GM19467 (cell line): ENCODE data around the gene DLX1.
A peak's percentile ranks its signal among the peaks of the same experiment; 100 is the strongest.
"Not testable (repeated sequence)": the region's sequence is repeated elsewhere in the genome, so short reads cannot be mapped to it uniquely, and the experiment has no call there.

Experiments used
- ATAC-seq: cut with Tn5 transposase; IDR thresholded peaks from one replicate; pipeline ENCODE4 v1.9.1; 2021; ENCODE audit warnings: mild to moderate bottlenecking, moderate library complexity; ENCODE audit not compliant: unreplicated experiment

Gene DLX1

DNA sequence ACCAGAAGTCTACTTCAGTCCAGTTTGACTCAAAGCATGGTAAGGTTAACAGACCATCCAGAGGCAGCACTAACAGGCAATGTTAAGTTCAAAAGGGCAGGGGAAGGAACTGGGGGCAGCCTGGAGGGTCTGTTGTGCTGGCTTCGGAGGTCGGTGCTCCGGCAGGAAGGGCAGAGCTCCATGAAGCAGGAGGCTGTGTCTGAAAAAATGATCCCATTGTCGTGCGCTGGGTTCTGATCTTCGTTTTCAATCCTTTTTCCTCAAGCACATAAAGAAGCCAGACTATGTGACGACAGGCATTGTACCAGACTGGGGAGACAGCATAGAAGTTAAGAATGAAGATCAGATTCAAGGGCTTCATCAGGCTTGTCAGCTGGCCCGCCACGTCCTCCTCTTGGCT lies 21.9 kb upstream of the DLX1 start:
- ATAC-seq = no peak

DNA sequence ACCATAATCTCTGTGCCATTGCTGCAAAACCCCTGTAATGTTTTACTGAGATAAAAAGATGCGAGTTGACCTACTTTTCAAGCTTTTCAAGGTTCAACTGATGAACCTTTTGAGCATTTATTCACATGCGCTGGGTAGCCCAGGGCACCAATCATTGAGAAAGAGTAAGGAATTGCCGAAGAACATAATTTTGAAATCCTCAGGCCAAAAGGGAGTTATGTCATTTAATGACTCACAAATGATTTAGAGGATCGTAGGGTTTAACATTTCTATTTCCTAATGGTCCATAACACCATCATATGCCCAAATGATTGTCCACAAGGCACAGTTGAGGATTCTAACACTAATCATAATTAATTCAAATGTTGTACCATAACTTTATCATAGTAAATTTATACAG lies 20.2 kb upstream of the DLX1 start:
- ATAC-seq = no peak

DNA sequence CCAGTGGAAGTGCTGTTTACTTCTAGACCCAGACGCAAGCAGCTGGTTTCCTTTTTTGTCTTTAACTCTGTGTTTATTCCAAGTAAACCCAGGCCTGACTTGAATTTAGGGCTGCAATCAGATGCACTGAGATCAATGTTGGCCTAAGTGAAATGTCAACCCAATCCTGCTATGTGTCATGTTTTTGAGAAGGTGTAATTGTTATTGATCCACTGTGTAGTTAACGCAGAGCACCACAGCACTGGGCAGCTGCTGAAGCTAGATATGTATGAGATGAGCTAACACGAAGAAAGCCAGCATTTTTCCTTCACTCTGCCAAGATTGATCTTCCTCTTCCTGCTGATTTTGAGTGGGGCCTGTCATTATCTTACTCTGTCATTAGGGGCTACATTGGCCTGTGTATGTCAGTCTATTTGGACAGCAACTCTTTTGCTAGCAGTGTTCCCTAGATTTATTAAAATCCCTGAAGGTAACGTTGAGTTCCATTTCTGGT lies 18.9 kb upstream of the DLX1 start:
- no peak for ATAC-seq

DNA sequence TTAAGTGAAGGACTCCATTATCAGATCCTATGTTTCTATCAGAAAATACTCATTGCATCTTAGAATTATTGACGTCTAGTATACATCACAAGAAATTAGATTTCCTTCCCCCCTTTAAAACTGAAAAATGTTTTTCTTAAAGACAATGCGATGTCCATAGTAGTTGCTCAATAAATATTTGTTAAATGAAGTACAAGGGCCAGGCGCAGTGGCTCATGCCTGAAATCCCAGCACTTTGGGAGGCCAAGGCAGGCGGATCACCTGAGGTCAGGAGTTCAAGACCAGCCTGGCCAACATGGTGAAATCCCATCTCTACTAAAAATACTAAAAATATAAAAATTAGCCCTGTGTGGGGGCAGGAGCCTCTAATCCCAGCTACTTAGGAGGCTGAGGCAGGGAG lies 17.4 kb upstream of the DLX1 start:
- not testable (repeated sequence) for ATAC-seq

DNA sequence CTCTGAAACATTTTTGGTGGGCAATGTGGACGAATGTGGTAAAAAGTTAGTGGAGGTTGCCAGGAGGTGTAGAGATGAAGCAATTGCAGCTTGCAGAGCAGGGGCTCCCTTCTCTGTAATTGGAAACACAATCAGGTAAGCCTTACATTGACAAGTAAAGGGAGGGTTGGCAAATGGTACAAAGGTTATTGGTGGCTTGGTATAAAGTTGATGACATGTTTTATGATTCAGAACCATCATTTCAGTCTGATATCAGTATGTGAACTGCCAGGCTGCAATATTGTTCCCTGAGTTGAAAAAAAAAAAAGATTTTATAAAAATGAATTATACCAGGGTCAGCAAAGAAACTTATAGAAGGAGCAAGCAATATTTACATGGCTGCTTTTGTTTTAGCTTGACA lies 14.4 kb upstream of the DLX1 start:
- no peak for ATAC-seq

DNA sequence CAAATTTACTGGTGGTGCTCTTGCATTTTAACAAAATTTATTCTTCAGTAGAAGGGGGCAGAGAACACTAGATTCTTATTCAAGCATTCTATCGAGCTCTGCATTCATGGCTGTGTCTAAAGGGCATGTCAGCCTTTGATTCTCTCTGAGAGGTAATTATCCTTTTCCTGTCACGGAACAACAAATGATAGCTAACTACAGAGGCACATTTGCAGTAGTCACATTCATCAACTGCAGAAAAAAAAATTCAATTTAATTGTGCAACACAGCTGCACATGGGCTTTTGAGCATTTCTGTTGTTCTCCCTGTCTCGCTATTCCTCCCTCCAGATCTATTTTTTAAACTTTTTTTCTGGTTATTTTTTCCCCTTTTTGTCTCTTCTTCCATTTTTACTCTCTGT lies 13.0 kb upstream of the DLX1 start:
- no peak for ATAC-seq

DNA sequence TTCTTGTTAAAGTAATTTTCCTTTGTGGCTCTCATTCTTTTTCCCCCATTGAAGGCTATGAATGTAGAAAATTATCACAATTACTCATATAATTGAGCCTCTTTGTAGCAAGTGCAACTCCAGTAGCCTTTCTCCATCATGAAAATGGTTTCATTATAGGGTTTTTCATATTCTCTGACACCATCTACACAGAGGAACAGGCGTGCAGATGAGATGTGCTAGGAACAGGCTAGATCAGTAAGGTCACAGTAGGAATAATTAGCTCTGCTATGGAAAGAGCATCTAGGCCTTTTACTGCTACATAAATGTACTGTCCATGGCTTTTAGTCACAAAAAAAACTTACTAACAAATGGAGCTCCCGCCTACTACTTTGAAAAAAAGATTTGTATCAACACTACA lies 12.6 kb upstream of the DLX1 start:
- no peak for ATAC-seq

DNA sequence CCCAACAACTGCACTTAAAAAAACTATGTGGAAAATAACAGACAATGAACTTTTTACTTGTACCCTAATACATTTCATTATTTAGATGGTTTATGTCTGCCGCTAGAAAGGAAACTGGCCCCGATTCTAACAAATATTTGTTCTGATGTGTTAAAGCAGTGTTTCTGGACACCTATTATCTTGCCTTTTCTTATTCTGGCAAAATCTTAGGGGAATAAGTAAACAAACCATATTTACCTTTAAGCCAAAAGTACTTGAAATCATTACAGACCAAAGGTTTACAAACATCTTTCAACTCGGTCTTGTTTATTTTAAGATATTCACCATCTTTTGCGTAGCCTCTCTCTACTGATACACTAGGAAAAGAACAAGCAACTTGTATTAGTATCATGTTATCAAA lies 11.8 kb upstream of the DLX1 start:
- ATAC-seq = no peak

DNA sequence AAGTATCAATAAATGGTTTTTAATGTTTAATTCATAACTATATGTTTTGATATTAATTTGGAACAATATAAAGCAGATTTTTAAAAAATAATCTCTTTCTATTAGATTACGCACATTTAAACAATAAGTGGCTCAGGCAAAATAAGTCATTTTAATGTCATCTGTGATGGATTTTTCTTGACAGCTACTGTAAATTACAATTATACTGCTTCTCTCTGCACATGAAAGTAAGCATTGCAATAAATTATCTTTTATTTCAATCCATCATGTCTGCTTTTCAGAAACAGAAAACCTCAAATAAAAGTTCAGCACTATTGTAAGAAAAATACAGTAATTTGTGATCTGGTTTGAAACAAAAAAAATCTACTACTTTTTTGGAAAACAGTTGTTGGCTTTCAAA lies 11.1 kb upstream of the DLX1 start:
- no peak for ATAC-seq

DNA sequence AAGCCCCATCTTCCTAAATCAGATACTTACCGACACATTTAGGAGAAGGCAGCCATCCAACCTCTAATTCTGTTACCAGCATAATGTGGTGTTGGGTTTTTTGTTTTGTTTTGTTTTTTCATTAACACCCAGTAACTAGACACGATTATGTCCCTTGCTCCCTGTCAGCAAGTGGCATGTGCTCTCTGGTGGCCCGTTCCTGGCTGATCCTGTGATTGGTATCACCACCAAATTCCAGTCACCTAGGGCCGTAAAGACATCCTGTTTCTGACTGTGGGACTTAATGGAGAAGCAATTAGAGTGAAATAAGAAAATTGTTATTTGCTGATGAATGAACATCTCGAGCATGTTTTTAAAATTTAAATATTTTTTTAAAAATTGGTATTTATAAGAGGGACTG lies 5.9 kb upstream of the DLX1 start:
- no peak for ATAC-seq

DNA sequence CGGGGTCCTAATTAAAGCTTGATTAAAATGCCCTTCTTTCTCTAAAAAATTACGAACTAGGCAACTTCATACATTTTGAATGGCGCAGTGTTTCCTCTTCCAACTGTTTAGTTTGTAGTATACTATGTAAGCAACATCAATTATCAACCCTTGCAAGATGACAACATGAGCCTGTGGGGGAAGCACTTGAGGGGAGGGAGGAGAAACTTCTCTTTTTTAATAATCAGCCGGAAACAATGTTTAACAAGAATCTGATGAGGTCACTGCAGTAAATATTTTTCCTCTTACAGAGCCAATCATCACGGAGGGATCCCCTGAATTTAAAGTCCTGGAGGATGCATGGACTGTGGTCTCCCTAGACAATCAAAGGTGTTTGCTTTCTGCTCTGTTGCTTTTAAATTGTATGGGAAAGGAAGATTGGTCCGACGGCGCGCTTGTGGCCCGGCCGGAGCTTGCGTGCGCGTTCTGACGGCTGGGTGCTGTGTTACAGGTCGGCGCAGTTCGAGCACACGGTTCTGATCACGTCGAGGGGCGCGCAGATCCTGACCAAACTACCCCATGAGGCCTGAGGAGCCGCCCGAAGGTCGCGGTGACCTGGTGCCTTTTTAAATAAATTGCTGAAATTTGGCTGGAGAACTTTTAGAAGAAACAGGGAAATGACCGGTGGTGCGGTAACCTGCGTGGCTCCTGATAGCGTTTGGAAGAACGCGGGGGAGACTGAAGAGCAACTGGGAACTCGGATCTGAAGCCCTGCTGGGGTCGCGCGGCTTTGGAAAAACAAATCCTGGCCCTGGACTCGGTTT lies 5.3 kb upstream of the DLX1 start:
- ATAC-seq = no peak

DNA sequence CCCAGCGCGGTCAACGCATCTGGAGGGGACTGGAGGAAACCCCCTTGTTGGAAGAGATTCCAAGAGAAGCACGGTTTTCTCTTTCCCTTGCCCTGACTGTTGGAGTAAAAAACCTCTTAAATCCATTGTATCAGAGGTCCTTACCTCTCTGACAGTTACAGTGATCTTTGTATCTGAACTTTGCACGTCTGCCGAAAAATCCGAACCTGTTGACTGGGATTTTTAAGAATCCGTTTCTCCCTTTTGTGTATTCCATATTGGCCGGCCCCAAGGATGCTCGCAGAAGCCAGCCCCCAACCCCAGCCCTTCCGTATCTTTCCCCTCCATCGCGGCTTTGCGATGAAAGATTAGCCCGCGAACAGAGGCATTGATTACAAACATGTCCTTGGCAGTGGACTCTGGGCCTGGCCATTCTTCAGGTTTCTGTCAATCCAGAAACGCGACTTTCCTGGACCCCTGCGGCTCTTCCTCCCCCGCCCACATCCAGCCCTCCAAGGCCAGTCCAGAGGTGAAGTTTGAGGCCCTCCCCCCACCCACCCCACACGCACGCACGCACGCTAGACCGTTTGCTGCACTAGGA lies 4.6 kb upstream of the DLX1 start:
- no peak for ATAC-seq

DNA sequence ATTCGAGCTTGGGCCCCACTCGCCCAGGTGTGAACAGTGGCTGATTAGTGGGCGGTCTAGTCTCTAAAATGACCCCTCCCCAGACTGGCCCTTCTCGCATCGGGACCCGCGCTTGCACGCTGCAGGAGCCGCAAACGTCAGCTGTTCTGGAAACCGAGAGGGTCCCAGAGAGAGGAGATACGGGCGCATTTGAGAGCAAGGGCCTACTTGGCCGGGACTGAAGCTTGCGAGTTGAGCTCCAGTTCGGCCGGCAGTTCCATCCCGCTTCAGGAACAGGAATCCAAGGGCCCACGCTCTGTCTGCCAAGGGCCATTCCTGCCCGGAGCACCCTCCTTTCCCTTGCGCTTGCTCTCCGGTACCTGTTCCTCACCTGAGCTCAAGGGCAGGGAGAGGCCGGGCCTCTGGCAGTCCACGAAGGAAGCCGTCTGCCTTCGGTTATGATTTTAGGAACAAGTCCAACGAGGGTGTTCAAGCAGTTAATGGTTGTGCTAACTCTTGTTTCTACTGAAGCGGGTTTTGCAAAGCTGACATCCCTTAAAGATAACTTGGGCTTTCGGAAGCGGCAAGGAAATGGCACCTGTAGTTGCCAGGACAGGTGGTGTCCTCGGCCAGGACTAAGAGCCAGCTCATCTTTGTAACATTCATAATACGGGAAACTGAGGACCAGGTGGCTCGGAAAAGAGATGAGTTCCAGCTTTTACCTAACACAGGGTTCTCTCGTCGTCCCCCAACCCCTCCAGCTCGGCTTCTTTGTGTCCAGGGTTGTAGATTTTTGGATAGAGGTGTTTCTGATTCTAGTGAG lies 3.9 kb upstream of the DLX1 start:
- no peak for ATAC-seq

DNA sequence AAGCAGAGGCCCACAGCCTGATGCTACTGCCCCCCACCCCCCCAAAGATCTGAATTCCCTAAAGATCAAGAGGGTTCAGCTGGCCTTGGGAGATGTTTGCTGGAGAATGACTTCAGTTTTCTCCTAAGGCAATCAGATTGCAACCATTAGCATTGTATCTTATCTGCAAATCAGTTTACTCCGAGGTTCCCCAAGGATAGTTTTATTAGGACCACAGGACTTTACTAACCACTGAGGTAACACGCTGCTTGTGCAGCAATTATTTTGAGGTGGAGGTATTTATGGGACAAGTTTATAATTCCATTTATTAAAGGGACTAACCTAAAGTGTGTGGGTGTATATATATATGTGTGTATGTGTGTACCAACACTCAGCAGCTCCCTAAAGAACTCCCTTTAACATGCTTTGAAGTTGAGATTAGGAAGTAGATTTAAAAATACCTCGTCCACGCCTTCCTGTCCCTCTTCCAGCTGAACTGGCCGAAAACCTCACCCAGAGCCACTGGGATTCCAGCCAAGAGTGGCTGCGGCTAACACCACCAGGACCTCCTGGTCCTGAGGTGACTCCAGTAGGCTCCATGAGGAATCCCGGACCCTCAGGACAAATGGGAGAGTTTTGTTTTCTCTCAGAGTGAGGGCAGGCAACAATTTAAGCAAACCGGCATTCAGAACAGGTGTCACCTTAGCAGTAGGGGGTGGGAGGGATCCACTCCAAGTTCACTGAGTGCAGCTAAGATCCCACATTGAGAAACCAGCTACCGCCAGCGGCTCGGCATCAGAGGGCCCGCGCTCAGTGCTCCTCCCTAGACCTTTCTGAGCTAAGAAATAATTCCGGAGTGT lies 3.0 kb upstream of the DLX1 start:
- ATAC-seq = no peak

DNA sequence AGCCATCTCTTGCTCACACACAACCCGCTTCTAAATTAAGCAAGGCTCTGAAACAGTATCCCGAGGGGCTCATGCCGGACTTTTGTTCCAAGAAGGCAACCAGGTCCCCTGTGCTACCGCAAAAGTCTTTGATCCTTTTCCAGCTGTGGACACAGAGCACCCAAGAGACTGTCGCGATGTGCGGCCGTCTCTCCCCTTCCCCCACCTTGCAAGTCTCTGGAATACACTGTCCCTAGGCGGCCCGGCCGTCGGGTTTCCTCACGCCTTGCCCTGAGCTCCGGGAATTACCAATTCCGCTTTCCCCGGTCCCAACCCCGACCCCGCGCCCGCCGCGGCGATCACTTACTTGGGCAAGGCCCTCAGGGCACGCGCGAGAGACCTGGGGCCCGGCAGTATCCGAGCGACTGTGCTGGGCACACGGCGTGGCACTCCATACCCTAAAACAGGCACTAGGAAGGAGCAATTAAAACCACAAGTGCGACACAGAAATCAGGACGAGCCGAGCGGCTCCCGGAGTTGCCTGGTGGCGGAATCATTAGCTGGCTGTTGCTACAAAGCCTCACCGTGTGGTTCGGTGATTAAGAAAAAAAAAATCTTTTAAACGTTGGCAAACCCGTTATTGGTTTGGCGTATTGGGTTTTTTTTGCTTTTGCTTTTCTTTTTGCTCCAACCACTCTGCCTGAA lies 2.2 kb upstream of the DLX1 start:
- ATAC-seq = no peak

DNA sequence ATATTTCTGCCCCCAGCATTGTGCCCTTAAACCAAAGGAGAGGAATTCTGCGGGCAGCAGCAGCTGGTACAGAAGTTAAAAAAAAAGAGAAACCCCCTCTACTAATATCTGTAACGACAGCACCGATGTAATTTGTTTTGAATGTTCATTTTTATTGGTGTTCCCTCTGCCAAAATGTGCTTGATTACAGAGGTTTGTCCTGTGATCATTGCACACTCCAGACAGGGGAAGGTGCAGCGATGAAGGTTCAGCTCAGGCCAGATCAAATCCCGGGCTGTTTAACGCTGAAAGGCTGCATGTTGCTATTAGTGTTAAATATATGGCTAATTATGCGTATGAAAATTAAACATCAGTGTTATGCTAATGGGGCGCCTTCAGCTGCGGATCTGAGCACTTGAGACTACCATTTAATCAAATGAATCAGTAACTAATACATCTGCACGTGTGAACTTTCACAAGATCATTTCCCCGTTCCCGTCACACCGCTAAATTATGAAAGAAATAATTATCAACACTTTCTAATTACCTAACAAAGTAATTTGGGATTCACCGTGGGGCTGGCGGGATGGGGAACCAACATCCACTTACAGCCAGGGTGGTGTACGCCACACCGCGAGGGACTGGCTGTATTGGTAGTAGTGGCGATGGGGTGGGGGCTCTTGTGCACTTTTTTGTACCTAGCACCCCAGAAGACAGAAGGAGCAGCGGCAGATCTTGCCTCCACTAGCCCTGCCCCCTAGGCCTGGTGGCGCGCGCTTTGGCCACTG lies 1.5 kb upstream of the DLX1 start:
- no peak for ATAC-seq

DNA sequence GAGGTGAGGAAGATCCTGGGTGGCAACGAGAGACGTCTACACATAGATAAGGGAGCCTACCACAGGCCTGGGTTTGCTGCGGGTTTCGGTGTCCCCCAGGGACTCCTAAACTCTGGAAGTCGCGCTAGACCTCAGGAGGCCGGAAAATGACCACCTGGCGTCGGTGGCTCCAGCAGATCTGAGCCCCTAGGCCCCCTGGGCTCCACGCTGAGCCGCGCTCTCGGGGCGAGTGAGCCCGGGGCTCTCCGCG lies 987 bp upstream of the DLX1 start:
- no peak for ATAC-seq

DNA sequence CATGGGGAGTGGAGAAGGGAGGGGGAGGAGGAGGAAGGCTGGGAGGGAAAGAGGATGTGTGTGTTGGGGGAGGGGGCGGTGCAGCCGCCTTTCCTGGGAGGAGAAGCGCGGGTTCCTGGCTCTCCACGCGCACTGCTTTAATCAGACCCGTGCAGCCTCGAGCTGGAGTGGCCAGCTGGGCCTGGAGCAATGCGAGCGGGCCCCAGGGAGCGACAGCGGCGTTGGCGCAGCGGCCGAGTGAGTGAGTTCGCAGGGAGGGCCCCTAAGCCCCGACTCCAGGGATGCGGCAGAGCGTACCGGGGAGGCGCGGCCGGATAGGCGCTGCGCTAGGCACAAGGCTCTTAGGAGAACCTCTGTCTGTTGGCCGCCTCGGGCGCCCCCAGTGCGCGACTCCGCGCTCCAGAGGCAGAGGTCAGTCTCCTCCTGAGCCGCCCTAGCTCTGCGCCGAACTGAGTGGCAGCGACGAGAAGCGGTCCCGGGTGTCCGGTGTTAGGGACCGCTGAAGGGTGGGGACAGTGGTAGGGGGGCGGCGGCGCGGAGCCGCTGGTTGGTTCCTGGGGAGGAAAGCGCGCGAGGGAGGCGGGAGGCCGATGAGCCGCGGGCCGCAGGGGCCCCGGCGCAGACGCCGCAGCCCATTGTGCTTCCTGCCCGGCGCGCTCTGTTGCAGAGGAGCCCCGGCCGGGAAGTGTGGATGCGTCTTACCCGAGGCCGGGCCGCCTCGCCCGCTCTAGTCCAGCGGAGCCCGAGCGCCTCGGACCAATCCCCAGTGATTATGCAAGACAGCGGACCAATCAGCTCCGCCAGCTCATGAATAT lies 455 bp upstream of the DLX1 start:
- peak; percentile 86 for ATAC-seq
